Upper lobe of left lung (tissue), 6 donors: ENCODE measurements around the gene ACBD6. TPM values are rescaled to one million over a fixed set of nuclear protein-coding genes. Genes with fewer than 3 reads are reported as not detected.

Experiments used
- ATAC-seq, 2 donors: fragments of 200-7000 bp; cut with Tn5 transposase; one replicate each; pipeline ENCODE4 v1.9.1; 2022; ENCODE audit warnings: mild to moderate bottlenecking in 2 of 2, moderate library complexity in 2 of 2; ENCODE audit not compliant: low FRiP score in 2 of 2
- DNase-seq, 2 donors: peaks; one replicate each; pipeline ENCODE4 v3.0.0-alpha.2; 2019 to 2020
- H3K27ac ChIP-seq, 4 donors: fragments of 200-600 bp; sonication (generic); one replicate each; pipeline ENCODE4 v1.5.1; 2016 to 2019
- H3K27me3 ChIP-seq, 4 donors: fragments of 200-600 bp; sonication (generic); one replicate each; pipeline ENCODE4 v1.5.1; 2017 to 2019
- H3K36me3 ChIP-seq, 4 donors: fragments of 200-600 bp; sonication (generic); one replicate each; pipeline ENCODE4 v1.5.1; 2016 to 2019
- H3K4me1 ChIP-seq, 4 donors: fragments of 200-600 bp; sonication (generic); one replicate each; pipeline ENCODE4 v1.5.1; 2018 to 2019
- H3K4me3 ChIP-seq, 4 donors: fragments of 200-600 bp; sonication (generic); one replicate each; pipeline ENCODE4 v1.5.1; 2017 to 2019; ENCODE audit warnings: mild to moderate bottlenecking in 2 of 4, moderate library complexity in 1 of 4
- H3K9me3 ChIP-seq, 4 donors: fragments of 200-600 bp; sonication (generic); one replicate each; pipeline ENCODE4 v1.5.1; 2018 to 2019
- EP300 ChIP-seq, 4 donors: sonication (generic); formaldehyde crosslinking; IDR thresholded peaks; one replicate each; pipeline ENCODE4 v1.5.1; 2017; ENCODE audit warnings: antibody characterized with exemption in 4 of 4, control low read depth in 2 of 4
- POLR2A ChIP-seq, 4 donors: fragments of 450-650 bp; IDR thresholded peaks; one replicate each; pipeline ENCODE4 v1.5.1; 2016 to 2017; ENCODE audit warnings: antibody characterized with exemption in 4 of 4, mild to moderate bottlenecking in 2 of 4
- POLR2AphosphoS5 ChIP-seq, 2 donors: sonication (generic); formaldehyde crosslinking; IDR thresholded peaks; one replicate each; pipeline ENCODE4 v1.5.1; 2017; ENCODE audit warnings: antibody characterized with exemption in 2 of 2
- WGBS, 2 donors: methylation state at CpG; one replicate each; pipeline ENCODE4 v1.1.5; 2017 to 2018; 5-methylcytosine and 5-hydroxymethylcytosine counted together
- total RNA-seq, 6 donors: library from RNA; depleted of rRNA in 4 of 6; stranded (reverse); fragments of >200 nt in 4 of 6; gene quantifications; one replicate each; pipeline versions ENCODE4 v1.1.0 to v1.2.1, GENCODE V29; 2016 to 2021
- TF ChIP-seq, protein P1 (sequence below), 6 experiments: fragments of 450-650 bp in 4 of 6; fragments of 200-600 bp in 2 of 6; sonication (generic) in 2 of 6; IDR thresholded peaks; one replicate each; pipeline ENCODE4 v1.5.1; 2016 to 2019; ENCODE audit warnings: antibody characterized with exemption in 6 of 6
- donor health status: DM: no; HTN: no; CAD: no; lungs with moderate emphysema.
- donor health status: DM: no; HTN: yes; CAD: no; lungs with severe emphysema.

ACBD6 gene
- total RNA-seq, 6 donors from 2014 or later, result 24.9 to 72.3 (median 51.5) TPM

DNA sequence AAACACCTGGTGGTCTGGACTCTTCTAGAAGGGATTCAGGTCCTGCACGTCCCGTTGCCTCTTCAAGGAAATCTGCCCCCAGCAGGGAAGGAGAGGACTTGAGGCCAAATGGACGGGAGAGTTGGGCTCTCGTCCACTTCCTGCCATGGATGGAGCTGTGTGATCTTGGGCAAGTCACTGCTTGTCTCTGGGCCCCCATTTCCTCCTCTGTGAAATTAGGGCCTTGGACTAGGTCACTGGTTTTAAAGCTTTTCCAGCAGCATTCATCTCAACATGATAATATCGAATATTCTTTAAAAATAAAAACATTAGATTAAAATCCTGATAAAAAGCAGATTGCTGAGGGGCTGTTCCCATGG lies 245.4 kb downstream of the ACBD6 start:
- Histone ChIP-seq H3K4me3 (no peak overlapping the region), H3K36me3 (no peaks in the 10 kb centered on the region)
- no peak for ATAC-seq

DNA sequence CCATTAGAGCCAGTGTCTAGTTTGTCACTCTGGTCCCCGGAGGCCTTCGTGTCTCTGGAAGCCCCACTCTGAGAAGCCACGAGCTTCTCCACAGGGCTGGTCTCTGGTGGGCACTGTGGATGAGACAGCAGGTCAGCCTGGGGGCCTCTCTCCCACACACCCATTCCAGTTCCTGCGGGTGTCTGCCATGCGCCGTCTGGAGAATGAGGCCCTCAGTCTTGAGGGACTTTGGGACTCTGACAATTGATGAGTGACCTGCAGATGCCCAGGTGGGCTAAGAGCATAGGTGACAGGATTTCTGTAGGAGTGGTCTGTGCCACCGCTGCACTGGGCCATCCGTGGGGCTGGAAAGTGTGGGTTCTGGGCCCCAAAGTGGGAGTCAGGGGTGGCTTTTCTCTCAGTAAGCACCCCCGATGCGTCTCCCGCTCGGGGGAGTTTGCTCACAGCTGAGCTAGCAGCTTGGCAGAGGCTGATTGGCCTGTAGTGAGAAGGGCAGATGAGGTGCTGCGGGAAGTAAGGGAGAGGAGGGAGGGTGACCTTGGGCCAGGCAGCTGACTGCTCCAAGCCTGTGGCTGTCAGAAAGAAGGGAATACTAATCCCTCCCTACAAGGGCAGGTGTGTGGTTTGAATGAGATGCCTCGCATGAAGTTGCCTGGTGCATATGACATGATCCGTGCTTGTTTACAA lies 245.9 kb downstream of the ACBD6 start:
- no peaks in the 10 kb centered on the region for H3K4me1 ChIP-seq
- no peak overlapping the region for H3K4me3 ChIP-seq
- TF ChIP-seq EP300 (IDR thresholded peaks at IDR 0.05), result no peak
- no peak for TF ChIP-seq POLR2A (IDR thresholded peaks at IDR 0.05)
- TF ChIP-seq POLR2AphosphoS5 (IDR thresholded peaks at IDR 0.05), result no peak
- TF ChIP-seq, protein P1, sequence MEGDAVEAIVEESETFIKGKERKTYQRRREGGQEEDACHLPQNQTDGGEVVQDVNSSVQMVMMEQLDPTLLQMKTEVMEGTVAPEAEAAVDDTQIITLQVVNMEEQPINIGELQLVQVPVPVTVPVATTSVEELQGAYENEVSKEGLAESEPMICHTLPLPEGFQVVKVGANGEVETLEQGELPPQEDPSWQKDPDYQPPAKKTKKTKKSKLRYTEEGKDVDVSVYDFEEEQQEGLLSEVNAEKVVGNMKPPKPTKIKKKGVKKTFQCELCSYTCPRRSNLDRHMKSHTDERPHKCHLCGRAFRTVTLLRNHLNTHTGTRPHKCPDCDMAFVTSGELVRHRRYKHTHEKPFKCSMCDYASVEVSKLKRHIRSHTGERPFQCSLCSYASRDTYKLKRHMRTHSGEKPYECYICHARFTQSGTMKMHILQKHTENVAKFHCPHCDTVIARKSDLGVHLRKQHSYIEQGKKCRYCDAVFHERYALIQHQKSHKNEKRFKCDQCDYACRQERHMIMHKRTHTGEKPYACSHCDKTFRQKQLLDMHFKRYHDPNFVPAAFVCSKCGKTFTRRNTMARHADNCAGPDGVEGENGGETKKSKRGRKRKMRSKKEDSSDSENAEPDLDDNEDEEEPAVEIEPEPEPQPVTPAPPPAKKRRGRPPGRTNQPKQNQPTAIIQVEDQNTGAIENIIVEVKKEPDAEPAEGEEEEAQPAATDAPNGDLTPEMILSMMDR (IDR thresholded peaks at IDR 0.05), result no peak
- WGBS, 2 donors, result 74 to 84% methylated on average over 13 to 15 of the region's 15 CpGs
- no peak for DNase-seq
- H3K9me3 ChIP-seq, result no peaks in the 10 kb centered on the region
- H3K36me3 ChIP-seq, result no peaks in the 10 kb centered on the region
- H3K27me3 ChIP-seq, result peaks cover 0 to 27% (median 10%) of the 10 kb centered on the region in 4 donors
- H3K27ac ChIP-seq, result no peak overlapping the region
- ATAC-seq, result no peak

More for the DNA sequence above, 245.4 kb downstream of the ACBD6 start:
- no peak overlapping the region for H3K27ac ChIP-seq
- TF ChIP-seq POLR2AphosphoS5 (IDR thresholded peaks at IDR 0.05) (no peak), EP300 (IDR thresholded peaks at IDR 0.05) (no peak), POLR2A (IDR thresholded peaks at IDR 0.05) (no peak)
- TF ChIP-seq, protein P1 (IDR thresholded peaks at IDR 0.05), result no peak
- H3K4me1 ChIP-seq, result no peaks in the 10 kb centered on the region
- WGBS, 2 donors, result 53 to 59% methylated on average over 5 of the region's 5 CpGs
- no peak for DNase-seq
- no peaks in the 10 kb centered on the region for H3K9me3 ChIP-seq
- H3K27me3 ChIP-seq, result peaks cover 0 to 27% (median 10%) of the 10 kb centered on the region in 4 donors

DNA sequence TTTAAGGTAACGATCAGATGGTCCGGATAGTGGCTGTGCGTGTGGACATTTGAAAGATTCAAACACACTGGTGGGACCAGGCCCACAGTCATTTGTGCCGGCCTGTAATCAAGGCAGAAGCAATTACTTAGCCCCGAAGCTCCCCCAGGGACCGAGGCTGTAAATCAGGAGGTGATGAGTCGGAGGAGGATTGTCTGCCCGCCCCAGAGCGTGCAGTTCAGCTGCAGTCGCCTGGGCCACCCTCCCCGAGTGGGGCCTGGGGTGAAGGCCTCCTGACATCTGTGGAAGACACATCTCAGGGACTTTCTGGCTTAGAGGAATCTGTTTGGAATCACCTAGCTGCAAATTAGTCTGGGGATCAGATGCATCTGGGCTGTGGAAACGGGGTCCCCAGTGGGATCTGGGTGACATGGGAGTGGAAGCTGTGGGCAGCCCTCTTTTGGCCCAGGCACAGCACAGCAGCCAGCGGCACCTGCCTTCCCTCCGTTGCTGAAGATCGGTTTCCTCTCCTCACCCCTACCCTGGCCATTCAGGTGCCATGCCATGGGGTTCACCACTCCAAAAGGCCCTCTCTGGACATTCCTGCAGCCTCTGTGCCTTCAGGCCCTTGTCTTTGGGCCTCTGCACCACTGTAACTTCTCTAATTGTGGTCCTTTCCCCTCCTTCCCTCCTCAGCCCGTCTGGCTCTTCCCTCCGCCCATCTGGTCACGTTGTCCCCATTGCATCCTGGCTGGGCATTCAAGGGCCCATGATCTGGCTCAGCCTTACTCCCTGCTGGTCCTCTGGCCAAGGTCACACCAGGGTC lies 246.6 kb downstream of the ACBD6 start:
- Histone ChIP-seq H3K36me3 (no peaks in the 10 kb centered on the region), H3K27me3 (peaks cover 0 to 23% (median 10%) of the 10 kb centered on the region in 4 donors), H3K27ac (no peak overlapping the region), H3K4me3 (no peak overlapping the region), H3K9me3 (no peaks in the 10 kb centered on the region), H3K4me1 (no peaks in the 10 kb centered on the region)
- TF ChIP-seq EP300 (IDR thresholded peaks at IDR 0.05) (no peak), POLR2A (IDR thresholded peaks at IDR 0.05) (no peak), POLR2AphosphoS5 (IDR thresholded peaks at IDR 0.05) (no peak)
- TF ChIP-seq, protein P1 (IDR thresholded peaks at IDR 0.05), result no peak
- WGBS, 2 donors, result 80 to 81% methylated on average over 14 to 18 of the region's 18 CpGs
- ATAC-seq (no peak), DNase-seq (no peak)

DNA sequence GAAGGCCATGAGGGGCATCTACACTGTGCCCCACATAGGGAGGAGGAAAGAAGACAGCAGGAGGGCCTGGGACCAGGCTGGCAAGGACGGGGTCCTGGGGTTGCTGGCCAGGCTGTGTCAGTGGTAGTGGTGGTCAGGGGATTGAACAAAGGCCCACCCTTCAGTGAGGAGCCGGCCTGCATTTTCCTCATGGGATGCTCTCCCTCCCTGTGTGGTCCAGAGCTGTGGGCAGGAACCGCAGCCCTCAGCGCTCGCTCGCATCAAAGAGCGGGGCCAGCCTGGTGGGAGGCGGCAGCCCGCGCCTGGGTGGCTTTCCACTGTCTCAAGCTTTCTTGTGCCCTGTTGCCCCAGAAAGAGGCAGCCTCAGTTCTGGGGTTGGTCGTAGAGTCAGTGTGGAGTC lies 247.5 kb downstream of the ACBD6 start:
- Histone ChIP-seq H3K4me3 (no peak overlapping the region), H3K4me1 (no peaks in the 10 kb centered on the region), H3K27me3 (peaks cover 0 to 19% (median 9%) of the 10 kb centered on the region in 4 donors), H3K9me3 (no peaks in the 10 kb centered on the region), H3K36me3 (no peaks in the 10 kb centered on the region), H3K27ac (no peak overlapping the region)
- ATAC-seq (no peak), DNase-seq (no peak)
- 80 to 89% methylated on average over 1 to 11 of the region's 11 CpGs for WGBS, 2 donors
- TF ChIP-seq, protein P1 (IDR thresholded peaks at IDR 0.05), result no peak
- TF ChIP-seq POLR2A (IDR thresholded peaks at IDR 0.05), result no peak
- TF ChIP-seq POLR2AphosphoS5 (IDR thresholded peaks at IDR 0.05), result no peak
- no peak for TF ChIP-seq EP300 (IDR thresholded peaks at IDR 0.05)
